NCI-H82 treated with DMSO at 0.1 percent for 48 hours (cell line): Measurements from ENCODE around the gene MYLIP.

ENCODE experiments used
- DNase-seq: peaks from one replicate; lab custom pipeline; 2025; ENCODE audit not compliant: unreplicated experiment; lab: John Stamatoyannopoulos, UW

Gene MYLIP

DNA sequence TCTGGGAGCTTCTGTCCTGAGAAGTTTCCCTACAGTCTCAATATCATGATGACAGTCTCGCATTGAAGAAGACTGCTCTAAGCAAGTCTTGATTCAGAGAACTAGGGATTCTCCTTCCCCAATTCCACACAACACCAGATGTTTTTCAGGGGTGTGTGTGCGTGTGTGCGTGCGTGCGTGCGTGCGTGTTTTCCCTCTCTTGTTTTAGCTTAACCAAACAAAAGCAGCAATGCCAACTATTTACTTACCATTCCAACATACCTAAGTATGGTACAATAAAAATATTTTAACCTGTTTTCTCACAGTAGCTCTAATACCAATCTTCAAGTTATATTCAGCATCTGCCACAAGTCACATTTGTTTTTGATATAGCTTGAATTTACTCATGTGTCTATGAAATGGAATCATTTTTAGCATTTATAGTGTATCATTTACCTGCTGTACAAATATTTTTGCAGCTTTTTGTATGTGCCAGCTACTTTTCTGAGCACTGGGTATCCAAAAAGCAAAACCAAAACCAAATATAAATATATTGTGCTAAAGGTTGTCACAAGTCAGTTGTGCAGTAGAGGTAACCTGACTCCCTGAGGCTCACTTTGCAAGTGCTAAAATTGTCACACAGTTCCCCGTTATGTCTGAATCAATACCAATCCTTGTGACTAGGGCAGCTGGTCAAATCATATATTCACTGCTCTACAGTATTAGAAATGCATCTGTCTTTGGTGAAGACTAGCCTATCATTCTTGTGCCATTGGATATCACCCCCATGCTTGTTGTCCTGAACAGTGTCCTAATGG lies 21.7 kb upstream of the MYLIP start:
- no peak for DNase-seq

DNA sequence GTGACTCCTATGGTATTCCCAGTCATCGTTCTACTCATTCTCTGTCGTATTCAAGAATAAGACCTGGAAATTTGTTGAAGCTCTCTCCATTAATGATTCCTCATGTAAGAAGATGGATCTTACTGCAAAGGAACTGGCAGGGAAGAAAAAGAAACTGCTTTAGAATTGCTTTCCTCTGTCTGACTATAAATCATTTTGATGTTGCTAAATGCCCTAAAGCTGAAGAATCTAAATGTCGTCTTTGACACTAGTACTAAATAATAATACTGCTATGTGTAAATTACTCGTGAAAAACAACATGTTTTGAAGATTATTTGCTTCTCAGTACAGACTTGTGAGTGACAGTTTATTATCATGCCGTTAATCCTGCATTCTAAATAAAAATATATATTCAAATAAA lies 20.5 kb upstream of the MYLIP start:
- no peak for DNase-seq

- DNase-seq: no peak
Measured at GRCh38 chr6:16108921-16109658, 19.8 kb upstream of the MYLIP start.

GRCh38 chr6:16109659-16110305 lies 19.1 kb upstream of the MYLIP start:
- DNase-seq: no peak

- no peak for DNase-seq
Measured at GRCh38 chr6:16118825-16119224, 10.1 kb upstream of the MYLIP start.

- no peak for DNase-seq
Measured at GRCh38 chr6:16121339-16121738, 7.5 kb upstream of the MYLIP start.

- no peak for DNase-seq
Measured at GRCh38 chr6:16122197-16122596, 6.7 kb upstream of the MYLIP start.

DNA sequence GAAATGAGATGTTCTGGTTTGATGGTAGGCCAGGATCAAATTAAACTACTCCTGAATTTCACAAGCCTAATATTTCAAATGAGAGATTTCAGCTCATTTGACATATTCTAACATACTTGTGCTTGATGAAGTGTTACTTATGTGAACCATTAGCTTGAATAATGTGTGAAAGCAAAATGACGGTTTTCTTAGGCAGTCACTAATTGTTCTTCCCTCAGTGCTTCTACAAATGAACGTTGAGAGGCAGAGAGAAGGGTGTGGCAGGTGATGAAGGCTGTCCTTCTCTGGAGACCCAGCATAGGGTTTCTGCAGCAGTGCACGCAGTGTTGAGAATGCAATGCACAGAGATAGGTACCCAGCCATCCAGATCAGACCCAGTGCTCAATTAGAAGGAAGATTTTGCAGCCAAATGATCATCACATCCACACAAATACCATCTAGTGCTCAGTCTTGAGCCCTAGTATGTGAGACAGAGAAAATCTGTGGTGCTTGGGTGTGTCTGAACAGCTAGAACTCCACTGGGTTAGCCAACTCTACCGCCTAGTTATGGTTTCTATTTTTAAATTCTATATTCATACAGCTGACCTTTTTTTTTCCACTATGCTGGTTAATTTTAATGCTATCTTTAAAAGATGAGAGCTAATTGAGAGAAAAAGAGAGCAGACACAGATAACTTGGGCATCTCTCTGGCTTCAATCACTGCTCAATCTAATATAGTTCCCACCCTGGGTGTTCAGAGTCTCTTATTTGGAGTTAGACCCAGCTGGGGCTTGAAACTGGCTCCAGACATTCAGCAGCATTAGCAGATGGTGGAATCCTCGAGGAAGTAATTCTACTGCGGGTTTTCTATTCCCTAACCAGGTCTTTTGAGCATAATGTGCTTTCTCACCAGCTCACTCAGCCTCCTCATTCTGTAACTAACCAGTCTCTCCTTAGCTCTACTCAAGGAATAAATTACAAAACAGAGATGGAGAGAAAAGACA lies 4.4 kb upstream of the MYLIP start:
- DNase-seq: no peak

DNA sequence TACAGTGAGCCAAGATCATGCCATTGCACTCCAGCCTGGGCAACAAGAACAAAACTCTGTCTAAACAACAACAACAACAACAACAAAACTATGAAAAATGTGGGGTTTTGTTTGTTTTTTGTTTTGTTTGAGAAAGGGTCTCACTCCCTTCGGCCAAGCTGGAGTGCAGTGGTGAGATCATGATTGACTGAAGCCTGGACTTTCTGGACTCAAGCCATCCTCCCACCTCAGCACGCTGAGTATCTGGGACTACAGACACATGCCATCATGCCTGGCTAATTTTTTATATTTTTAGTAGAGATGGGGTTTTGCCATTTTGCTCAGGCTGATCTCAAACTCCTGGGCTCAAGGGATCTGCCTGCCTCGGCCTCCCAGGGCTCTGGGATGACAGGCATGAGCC lies 2.8 kb upstream of the MYLIP start:
- no peak for DNase-seq

DNA sequence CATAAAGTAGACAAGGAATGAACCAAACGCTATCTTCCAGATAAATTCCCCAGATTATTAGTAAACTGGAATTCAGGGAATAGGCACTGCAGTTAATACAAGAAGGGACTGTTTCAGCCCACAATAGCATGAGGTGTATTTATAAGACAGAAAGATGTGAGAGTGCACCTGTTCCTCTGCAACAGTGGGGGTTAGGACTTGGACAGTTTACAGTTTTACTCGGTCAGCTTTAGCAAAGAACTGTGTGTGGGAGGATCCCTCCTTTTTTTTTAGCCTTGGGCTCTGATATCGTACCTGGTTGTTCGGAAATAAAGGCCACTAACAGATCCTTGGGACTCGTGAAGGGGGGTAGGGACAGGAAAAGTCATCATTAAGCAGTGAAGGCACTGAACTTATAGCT lies 2.0 kb upstream of the MYLIP start:
- no peak for DNase-seq

GRCh38 chr6:16127471-16127870 lies 1.4 kb upstream of the MYLIP start:
- no peak for DNase-seq

- no peak for DNase-seq
Measured at GRCh38 chr6:16129623-16130401, 926 bp downstream of the MYLIP start.

DNA sequence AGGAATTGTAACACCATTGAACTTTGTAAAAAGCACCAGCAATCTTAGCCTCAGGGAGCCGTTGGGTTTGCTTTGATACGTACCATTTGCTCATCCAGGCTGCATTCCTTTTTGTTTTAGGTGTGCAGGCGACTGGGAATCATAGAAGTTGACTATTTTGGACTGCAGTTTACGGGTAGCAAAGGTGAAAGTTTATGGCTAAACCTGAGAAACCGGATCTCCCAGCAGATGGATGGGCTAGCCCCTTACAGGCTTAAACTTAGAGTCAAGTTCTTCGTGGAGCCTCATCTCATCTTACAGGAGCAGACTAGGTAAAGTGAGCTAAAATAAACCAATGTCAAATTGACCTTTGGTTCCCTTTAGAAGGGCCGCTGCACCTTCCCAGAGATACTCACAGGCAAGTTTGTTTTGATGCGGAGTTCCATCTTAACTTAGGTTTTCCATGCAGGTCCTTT lies 1.6 kb downstream of the MYLIP start:
- DNase-seq: no peak

DNA sequence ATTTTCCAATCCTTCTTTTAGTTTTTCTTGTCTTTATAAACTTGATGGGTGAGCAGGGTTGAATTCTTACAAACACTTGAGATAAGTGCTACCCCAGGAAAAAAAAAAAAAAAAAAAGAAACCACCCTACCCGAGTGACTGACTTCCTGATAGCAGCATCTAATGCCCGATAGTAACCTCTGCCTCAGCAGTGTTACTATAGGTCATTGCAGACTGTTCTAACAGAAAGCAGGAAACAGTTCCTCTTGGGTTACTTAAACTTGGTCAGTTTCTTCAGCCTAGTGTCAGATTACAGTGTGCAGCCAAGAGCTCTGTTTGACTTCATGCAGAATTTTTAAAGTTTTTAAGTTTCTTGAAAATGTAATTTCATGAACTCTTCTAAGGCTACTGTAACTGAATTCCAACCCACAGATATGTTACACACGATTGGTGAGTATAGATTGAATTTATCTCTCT lies 2.1 kb downstream of the MYLIP start:
- DNase-seq: no peak

GRCh38 chr6:16132909-16133308 lies 4.0 kb downstream of the MYLIP start:
- DNase-seq: no peak

DNA sequence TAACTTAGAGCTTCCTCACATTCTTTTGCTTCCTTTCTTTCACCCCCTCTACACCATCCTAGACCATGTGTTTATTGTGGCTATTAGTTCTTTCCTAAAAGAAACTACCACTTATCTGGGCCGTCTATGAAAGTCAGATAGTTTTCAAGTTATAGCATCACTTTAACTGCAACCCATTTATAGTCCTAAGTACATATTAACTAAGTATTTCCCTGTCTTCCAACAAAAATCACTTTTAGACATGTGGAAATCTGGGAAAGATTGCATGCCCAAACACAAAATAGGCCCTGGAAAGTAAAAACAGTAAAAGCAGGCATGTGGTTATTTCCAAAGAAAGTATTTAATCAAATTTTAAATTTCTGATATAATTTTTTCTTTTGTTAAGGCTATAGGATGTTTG lies 5.5 kb downstream of the MYLIP start:
- DNase-seq: no peak

DNA sequence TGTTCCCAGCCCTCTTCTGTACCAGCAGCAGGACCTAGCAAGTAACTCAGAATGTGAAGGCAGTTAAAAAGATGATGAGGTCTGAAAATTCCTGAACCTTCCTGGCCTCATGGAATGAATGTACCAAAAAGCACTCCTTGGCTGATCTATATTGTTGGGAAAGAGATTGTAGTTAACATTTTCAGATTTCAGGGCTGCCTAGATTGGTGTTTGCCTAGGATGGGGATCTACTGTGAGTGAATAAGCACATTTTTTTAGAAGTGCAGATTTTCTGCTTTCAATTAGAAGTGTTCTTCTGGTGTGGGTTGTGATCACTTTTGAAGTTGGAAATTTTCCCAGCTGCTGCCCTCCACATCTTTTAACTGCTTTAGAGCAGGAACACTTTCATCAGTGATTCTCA lies 6.2 kb downstream of the MYLIP start:
- no peak for DNase-seq

- no peak for DNase-seq
Measured at GRCh38 chr6:16136091-16136490, 7.2 kb downstream of the MYLIP start.

- no peak for DNase-seq
Measured at GRCh38 chr6:16136621-16137450, 8.0 kb downstream of the MYLIP start.
